ENCODE measurements around the gene ARHGAP19.

The ARHGAP19 gene

DNA sequence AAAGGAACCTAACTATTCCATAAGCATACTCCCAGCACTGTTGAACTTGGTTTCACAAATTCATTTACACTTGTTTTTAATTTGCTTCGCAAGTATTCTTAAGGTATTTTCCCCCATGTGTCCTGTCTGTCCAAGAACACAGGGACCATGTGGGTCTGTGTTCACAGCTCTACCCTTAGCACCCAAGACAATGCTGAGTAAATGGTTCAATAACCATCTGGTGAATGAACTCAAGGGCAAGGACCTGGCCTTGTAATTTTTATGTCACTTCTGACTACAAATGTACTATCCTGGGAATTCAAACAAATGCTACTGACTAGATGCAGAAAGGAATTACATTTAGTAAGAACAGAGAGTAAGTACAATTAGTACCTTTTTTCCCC is 63.7 kb downstream of the ARHGAP19 start:
- no peak for DNase-seq (ENCODE audit: low read depth)

DNA sequence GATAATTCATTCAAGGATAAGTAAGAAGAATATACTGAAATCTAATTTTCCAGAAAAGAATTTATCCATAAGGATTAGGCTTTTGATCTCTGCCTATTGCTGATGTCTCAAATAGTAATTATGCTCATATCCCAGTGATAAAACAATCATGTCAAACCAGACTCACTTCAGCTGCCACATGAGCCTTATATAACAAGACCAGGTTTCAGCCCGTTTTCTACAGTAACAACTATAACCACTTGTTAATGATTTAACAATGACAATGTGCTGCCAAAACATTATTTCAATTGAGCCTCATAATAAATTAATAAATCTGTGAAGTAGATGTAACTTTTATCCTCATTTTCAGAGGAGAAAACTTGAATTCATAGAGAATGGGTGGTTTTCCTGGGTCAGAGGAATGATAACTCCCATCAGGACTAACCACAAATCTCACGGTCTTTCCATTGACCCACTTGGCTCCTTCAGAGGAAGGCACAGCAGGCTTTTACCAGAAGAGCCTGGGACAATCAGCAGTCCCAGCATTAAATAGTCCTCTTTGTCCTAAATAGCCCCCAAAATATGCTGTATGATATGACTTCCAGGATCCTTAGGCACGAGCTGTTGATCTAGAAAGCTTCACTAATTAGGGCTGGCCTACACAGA is 64.2 kb downstream of the ARHGAP19 start:
- no peak for DNase-seq (ENCODE audit: low read depth)

DNA sequence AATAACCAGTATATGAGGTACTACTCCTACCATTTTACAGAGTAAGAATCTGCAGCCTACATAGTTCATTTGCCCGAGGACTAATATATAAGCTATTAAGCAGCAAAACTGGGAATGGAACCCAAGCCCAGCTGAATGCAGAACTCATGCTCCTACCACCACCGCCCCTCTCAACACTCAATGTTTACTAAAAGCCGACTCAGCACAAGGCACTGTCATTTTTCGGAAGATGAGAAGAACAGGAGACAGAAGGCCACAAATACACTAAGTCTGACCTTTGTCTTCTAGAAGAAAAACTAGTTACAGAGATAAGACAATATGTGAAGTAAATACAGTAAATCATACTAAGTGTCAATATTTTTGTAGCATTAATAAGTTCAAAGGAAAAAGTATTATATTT is 66.0 kb downstream of the ARHGAP19 start:
- no peak for DNase-seq (ENCODE audit: low read depth)

DNA sequence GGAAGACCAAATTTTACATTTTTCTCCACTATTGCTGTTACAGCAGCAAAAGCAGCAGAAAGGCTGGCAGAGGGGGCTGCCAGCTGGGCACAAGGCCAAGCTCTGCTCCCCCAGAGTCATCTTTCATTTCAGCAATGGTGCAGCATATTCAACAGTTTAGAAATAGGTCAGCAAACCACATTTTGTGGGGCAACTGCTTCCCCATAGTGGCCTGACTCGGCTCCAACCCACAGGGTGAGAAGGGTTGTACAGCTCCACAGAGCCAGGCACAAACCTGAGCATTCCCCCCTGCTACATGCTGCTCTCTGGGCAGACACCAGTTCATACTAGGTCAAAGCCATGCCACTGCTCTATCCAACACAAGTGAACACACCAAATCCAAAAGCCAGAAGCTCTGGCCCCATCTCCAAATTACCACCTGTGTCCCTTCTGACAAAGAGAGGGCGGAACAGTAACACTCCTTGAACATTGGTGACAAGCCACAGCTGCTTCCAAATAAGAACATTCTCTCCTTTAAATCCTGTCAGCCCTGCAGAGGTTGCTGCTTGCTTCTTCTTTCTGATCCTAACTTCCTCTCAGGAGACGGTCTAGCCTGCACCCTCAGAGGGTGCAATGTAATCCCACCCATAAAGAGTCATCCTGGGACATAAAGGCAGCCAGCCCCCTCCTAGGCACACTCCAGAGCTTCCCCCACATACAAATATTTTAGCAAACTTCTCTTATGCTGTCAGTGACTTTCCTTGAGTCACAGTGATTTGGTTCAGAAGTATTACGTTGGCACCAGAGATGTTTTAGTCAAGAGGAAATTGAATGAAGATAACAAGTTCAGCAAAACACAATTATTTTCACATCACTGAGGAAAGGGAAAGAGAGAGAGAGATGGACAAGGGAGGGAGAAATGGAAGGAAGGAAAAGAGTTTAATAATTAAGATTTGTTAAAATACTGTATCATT is 67.7 kb downstream of the ARHGAP19 start:
- DNase-seq (ENCODE audit: low read depth) = no peak

DNA sequence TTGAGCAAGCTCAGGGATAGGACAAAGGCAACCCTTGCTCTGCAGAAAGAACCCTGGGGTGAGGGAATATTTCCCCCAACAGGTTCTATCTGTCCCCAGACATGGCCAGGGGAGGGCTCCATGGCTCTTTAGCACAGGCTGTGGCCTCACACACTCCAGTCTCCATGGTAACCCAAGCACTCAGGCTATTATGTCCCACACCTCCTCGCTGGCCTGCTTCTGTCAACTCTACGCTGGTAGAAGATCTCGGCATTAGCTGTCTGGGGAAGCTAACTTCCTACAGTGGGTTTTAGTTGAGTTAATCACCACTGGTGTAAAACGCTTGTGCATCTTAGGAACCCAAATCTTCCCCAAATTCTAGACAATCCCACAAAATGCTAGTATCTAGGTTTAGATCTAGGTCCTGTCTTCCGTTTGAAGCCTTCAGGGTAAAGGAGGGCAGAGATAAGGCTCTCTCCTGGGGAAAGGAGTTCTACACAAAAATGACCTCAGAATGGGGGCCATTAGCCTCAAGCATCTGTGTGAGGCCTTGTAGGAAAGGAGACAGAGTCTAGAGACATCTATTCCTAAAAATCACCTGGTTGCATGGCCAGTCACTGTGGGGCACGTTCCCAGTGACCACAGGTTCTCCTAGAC is 70.0 kb downstream of the ARHGAP19 start:
- no peak for DNase-seq (ENCODE audit: low read depth)

DNA sequence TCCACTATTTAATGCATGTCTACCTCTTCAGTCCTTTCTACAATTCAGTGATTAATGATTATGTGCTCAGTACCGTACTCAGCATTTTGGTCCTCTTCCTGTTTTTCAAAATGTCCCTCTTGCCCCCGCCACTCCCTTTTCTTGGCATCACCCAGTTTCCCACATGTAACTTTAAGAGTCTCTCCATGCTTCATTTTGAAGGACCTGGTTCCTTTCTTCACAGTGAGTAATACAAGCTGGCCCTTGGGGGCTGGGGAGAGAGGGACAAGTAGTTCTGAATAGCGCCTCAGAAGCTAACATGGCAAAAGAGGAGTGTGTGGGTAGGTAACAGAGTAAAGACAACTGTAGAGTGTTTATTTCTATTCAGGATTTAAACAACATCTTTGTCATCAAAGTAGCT is 72.1 kb downstream of the ARHGAP19 start:
- DNase-seq (ENCODE audit: low read depth) = no peak

DNA sequence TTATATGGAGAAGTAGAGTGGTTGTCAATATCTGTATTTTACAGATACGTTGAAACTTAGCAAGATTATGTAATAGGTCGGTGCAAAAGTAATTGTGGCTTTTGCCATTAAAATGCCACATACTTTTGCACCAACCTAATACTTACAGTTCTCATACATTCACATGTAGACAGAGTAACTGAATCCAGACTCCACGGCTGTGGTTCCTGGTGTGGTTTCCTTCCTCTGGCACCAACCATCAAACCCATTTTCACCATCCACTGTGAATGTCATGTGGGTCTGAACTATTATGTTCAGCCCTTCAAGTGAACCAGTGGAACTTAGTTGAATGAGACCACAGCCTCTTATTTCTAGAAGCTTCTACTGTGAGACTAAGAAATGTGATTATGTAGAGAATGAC is 75.1 kb downstream of the ARHGAP19 start:
- DNase-seq (ENCODE audit: low read depth) = no peak

DNA sequence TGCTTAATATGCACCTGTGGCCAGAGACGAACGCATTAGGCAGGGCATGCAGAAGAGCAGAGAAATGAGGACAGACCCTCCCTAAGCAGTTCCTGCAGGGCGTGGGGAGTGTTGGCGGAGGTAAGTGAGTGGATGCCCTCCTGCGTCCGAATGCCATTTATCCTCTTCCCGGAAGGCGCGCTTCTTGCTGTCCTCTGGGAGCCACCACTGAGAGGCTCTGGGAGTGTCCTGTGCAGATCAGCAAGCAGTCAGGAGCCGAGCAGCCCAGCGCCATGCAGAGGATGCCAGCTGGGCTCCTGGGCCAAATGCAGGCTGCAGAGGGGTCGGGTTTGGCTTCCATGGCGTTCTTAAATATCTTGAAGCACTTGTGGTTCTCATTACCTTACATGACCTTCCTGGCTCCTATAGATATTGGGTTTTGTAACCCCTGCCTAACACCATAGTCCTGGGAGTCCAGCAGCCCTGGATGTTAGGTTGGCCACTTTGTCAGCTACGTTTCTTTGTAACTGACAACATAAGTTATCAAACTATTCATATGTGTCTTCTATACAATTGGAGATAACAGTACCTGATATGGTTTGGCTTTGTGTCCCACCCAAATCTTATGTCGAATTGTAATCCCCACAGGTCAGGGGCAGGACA is 76.7 kb downstream of the ARHGAP19 start:
- DNase-seq (ENCODE audit: low read depth) = no peak

DNA sequence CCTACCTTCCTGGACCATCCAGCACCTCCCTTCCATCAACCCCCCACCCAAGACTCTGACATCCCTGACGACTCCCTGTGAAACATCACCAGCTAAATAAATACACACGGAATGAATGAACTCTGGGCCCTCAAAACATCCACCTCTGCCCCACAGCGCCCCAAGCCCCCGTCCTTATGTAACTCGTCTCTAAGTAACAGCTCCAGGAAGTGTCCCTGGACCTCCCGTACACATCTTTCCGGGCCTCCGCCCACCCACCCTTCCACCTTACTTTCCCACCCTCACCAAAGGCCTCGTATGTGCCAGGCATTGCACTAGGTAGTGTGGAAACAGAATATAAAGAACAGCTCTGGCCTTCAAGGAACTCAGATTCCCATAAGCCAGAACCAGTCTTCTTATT is 79.0 kb downstream of the ARHGAP19 start:
- no peak for DNase-seq (ENCODE audit: low read depth)

DNA sequence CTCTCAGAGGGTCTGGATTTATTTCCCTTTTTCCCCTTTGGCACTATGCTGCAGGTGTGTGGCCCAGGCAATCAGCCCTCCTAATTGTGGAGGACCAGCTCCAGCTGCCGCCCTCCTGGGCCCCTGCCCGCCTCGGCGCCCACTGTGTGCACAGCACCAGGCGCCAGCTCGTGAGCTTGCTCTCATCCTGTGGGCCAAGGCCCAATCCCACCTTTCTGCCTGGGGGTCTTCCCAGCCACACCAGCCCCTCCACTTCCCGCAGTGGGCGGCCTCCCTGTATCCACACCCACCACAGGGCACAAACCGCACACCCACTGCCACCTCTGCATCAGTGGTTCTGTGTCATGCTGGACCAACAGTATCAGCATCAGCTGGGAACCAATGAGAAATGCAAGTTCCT is 81.2 kb downstream of the ARHGAP19 start:
- DNase-seq (ENCODE audit: low read depth) = no peak

DNA sequence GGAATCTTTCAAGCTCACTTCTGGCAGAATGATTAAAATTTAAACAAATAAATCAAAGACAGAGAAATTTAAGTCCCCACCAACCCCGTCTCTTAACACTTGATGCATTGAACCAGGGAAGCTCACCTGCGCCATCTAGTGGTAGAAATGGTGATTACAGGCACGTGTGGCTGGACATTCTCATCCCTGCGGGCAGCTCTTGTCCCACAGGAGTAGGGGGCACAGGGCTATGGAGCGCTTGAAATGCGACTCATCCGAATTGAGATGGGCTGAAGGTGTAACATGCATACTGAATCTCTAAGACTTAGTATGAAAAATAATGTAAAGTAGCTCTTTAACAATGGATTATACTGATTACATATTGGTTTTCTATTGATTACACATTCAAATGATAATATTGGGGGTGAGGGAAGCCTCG is 81.9 kb downstream of the ARHGAP19 start:
- peak; percentile 48 for DNase-seq (ENCODE audit: low read depth)

DNA sequence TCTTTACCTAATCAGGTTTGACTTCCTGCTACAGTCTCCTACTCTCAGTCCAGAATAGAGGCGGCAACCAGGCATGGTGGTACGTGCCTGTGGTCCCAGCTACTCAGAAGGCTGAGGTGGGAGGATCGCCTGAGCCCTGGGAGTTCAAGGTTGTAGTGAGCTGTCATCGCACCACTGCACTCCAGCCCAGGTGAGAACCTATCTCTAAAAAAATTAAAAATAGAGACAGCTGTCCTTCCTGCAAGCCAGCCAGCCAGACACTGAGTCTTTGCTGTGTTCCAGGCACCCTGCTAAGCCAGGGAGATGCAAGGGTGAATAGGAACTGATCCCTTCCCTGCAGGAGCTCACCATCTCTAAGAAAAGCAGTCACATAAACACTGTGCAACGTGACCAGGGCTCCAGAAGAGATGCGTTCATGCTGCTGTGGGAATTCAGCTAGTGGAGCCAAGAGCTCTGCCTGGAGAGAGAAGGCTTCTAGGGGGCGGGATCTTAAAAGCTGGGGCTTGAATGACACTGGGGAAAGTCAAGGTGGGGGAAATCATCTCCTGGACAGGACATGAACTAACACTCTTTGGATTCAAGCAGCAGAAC is 84.6 kb downstream of the ARHGAP19 start:
- no peak for DNase-seq (ENCODE audit: low read depth)

DNA sequence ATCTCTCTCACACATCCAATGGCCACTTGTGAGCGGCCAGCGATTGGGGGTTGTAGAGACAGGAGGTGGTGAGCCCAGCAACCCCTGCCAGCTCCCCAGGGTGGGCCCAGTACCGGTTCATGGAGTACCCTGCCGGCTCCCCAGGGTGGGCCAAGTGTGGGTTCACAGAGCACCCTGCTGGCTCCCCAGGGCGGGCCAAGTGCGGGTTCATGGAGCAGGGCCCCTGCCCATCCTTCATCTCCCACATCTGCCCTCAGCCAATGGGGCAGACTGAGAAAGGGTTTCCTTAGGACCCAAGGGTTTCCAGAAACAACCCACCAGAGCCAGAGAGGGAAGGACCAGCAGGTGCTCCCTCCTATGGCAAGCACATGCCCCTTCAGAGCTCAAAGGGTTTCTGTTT is 85.3 kb downstream of the ARHGAP19 start:
- DNase-seq (ENCODE audit: low read depth) = no peak

DNA sequence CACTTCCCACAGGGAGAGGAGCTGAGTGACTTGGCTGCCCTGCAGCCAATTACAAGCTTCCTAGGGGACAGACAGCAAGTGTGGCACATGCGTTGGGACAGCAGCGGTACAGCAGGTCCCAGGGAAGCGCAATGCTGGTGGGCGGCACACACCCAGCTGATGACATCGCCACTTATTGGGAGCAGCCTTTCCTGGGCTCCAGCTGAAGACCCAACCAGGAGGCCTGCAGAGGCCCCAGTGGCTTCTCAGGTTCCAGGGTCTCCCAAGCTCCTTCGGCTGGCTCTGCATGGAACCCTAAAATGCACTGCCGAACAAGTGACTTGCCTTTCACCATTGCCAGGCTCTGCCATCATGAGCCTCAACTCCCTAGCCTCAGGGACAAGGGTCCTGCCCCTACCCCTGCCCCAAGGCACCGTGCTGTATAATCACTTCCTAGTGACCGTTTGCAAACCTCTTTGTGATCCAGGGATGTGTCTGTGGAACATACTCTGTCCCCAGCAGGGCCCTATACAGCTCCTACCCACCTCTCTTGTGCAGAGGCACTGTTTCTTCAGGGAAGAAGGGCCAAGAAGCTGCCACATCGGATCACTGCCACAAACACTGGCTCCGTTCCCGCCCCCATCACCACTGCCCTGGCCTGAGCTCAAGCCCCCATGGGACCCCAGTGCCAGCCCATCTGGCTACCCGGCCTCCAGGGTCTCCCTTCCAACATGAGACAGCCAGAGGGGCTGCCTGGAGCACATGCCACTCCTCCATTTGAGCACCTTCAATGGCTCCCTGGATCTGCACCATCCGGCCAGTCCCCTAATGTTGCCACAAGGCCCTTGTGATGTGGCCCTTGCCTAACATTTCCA is 87.4 kb downstream of the ARHGAP19 start:
- DNase-seq (ENCODE audit: low read depth) = no peak

DNA sequence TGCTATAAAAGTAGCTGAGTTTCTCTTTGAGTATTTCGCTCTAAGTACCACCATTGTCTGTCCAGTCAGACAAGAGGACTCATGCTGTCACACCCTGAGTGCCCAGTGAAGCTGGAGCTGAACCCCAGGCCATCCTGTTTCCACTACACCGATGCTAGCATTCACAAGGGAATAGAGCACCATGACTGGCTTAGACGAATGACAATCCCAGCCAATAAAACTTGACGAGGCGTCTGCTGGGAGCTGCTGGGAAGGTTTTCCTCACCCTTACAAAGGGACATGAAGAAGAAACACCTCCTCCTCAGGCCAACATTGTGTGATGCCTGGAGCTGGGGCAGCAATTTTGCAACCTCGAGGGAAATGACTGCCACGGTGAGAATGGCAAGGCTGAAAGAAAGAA is 89.2 kb downstream of the ARHGAP19 start:
- no peak for DNase-seq (ENCODE audit: low read depth)

DNA sequence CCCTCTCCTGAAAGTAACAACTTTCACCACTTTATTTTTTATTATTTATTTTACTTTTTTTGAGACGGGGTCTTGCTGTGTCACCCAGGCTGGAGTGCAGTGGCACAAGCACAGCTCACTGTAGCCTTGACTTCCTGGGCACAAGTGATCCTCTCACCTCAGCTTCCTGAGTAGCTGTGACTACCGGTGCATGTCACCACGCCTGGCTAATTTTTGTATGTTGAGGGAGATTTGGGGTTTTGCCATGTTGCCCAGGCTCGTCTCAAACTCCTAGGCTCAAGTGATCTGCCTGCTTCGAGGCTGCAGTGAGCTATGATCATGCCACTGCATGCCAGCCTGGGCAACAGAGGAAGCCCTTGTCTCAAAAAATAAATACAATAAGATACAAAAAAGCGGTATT is 91.8 kb downstream of the ARHGAP19 start:
- DNase-seq (ENCODE audit: low read depth) = no peak

DNA sequence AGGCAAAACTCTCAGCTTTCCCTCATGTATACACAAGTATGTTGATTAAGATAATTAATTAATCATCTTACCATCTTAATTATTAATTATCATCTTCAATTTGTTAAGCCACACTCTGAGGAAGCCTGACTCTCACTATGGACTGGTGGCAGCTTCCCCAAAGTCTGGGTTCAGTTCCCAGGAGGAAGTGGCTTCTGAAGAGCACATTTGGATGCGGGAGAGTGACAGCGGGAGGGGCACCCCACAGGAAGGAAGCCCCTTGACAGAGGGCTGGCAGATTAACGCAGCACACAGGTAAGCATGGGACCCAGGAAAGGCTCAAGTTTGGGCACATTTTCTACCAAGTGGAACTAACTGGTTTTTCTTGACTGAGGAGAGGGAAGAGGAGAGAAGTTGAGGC is 93.3 kb downstream of the ARHGAP19 start:
- DNase-seq (ENCODE audit: low read depth) = no peak

DNA sequence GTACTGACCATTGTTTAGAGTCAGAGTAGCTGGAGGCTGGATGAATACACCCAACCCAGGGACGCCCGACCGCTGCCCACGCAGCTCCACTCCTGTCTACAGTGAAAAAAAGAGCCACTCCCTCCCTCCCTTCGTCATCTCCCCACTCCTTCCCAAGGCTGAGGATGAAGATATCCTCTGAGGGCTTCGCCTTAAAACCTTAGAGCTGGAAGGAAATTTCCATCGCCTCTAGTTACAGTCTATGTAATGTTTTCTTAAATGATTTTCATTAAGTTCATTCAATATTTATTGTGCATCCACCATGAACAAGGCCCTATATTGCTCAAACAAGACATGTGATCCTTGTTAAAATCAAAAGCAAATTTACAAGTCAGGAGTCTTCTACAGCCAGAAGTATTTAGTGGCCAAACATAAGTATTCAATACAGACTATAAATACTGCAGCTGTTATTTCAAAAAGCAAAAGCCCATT is 95.4 kb downstream of the ARHGAP19 start:
- DNase-seq (ENCODE audit: low read depth) = no peak

DNA sequence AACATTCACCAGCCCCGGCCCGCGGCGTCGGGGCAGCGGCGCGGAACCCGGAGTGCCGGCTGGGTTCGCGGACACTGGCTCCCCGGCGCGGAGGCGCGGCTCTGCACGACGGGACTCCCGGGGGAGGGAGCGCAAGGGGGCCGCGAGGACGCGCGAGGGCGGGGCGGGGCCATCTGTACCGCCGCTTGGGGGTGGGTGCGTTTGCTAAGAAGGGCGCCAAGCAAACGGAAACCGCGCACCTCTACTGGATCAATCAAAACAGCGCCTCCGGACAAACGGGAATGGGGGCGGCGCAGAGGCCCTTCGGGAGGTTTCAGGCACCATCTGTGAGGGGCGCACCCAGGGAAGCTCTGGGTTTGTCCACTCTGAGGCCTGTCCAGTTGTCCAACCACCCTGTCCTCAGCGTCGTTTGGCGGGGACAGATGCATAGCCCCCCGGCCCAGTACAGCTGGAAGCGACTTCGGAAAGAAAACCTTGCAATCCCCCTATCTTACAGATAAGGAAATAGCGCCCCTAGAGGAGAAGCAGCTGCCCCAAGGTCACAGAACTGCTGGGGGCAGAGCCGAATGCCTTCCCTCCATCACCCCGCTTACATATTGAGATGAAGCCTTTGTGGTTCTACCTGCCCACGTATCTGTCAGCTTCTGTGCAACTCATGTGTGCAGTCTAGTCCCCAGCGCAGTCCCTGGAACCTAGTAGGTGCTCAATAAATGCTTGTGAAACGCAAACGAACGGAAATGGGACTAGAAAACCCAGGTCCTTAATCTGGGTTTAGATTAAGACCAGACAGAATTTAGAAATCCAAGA is 96.0 kb downstream of the ARHGAP19 start:
- peak; percentile 21 for DNase-seq (ENCODE audit: low read depth)

DNA sequence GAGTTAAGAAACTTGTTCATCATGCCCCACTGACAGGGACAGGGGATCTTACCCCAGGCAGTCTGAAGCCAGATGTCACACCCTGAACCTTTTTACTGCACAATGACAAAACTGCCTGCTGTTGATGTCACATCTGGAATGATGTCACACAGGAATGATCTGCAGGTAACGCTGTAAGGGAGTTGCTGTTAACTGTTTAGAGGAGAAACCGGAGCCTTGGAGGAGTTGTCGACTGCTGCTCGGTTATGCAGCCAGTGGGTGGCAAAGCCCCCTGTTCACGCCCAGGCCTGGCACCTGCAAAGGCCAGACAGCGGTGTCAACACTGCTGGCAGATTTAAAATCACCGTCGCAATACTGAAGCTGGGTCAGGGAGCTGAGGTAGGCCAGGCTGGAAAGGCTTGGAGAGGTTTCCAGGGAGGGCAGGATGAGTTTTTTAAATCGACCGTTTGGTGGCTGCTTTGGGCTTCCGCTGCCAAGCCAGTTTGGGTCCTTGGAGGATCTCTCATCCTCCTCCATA is 96.7 kb downstream of the ARHGAP19 start:
- no peak for DNase-seq (ENCODE audit: low read depth)
